ENCODE data around the gene LKAAEAR1. TPM values are rescaled to one million over a fixed set of nuclear protein-coding genes. Genes with fewer than 3 reads are reported as not detected.

The LKAAEAR1 gene
- total RNA-seq, 2 donors from 2014 or later: not detected

GRCh38 chr20:64080813-64081623 lies 3.2 kb downstream of the LKAAEAR1 start:
- Histone ChIP-seq H3K9me3 (ENCODE audit: control insufficient read depth, low read length) (no peaks in the 10 kb centered on the region), H3K27ac (ENCODE audit: low read depth, low read length) (no peak overlapping the region), H3K4me1 (ENCODE audit: control insufficient read depth, insufficient read depth, low read length) (no peaks in the 10 kb centered on the region), H3K9ac (ENCODE audit: extremely low read depth, low read length, poor library complexity, severe bottlenecking) (no peak overlapping the region), H3K36me3 (ENCODE audit: control insufficient read depth, insufficient read depth, low read length) (no peaks in the 10 kb centered on the region), H3K4me3 (ENCODE audit: low read length) (peak overlapping the region; percentile 79), H3K27me3 (ENCODE audit: control insufficient read depth, insufficient read depth, low read length, poor library complexity, severe bottlenecking) (peaks cover 33% of the 10 kb centered on the region)
- Mint-ChIP-seq H3K27ac (no peak overlapping the region), H3K9me3 (no peaks in the 10 kb centered on the region), H3K4me1 (peaks cover 19% of the 10 kb centered on the region), H3K27me3 (ENCODE audit: insufficient read depth) (peaks cover 41% of the 10 kb centered on the region), H3K4me3 (peak overlapping the region; percentile 75), H3K36me3 (ENCODE audit: low read depth) (no peaks in the 10 kb centered on the region)
- WGBS, 2 experiments (ENCODE audit: insufficient coverage in 1 of 2, insufficient read length in 1 of 2): 93 to 98% methylated on average over 7 to 17 of the region's 17 CpGs
- TF ChIP-seq CTCF (conservative IDR thresholded peaks at IDR 0.05): no peak
- DNase-seq: no peak

- Histone ChIP-seq H3K27me3 (ENCODE audit: control insufficient read depth, insufficient read depth, low read length, poor library complexity, severe bottlenecking) (peaks cover 25% of the 10 kb centered on the region), H3K36me3 (ENCODE audit: control insufficient read depth, insufficient read depth, low read length) (no peaks in the 10 kb centered on the region), H3K9me3 (ENCODE audit: control insufficient read depth, low read length) (no peaks in the 10 kb centered on the region), H3K27ac (ENCODE audit: low read depth, low read length) (no peak within 1 kb of the TSS), H3K4me1 (ENCODE audit: control insufficient read depth, insufficient read depth, low read length) (no peaks in the 10 kb centered on the region), H3K4me3 (ENCODE audit: low read length) (peak within 1 kb of the TSS; percentile 84), H3K9ac (ENCODE audit: extremely low read depth, low read length, poor library complexity, severe bottlenecking) (peak within 1 kb of the TSS; percentile 71)
- no peak for DNase-seq
- WGBS, 2 experiments (ENCODE audit: insufficient coverage in 1 of 2, insufficient read length in 1 of 2): 14 to 17% methylated on average over 30 to 62 of the region's 62 CpGs
- H3K4me3 Mint-ChIP-seq: peak within 1 kb of the TSS; percentile 75
- no peaks in the 10 kb centered on the region for H3K36me3 Mint-ChIP-seq (ENCODE audit: low read depth)
- peaks cover 33% of the 10 kb centered on the region for H3K27me3 Mint-ChIP-seq (ENCODE audit: insufficient read depth)
- no peaks in the 10 kb centered on the region for H3K9me3 Mint-ChIP-seq
- peaks cover 19% of the 10 kb centered on the region for H3K4me1 Mint-ChIP-seq
- no peak within 1 kb of the TSS for H3K27ac Mint-ChIP-seq
- TF ChIP-seq CTCF (conservative IDR thresholded peaks at IDR 0.05): no peak
These were observed 4.0 kb downstream of the LKAAEAR1 start, which contains the start of gene OPRL1 for GRCh38 chr20:64080013-64080812. OPRL1 (plus strand) TSS chr20:64080082; CDS start chr20:64092721, 12,639 bp downstream.

- no peaks in the 10 kb centered on the region for H3K9me3 Mint-ChIP-seq
- Histone ChIP-seq H3K4me1 (ENCODE audit: control insufficient read depth, insufficient read depth, low read length) (no peaks in the 10 kb centered on the region), H3K27ac (ENCODE audit: low read depth, low read length) (no peak within 1 kb of the TSS), H3K9ac (ENCODE audit: extremely low read depth, low read length, poor library complexity, severe bottlenecking) (peak within 1 kb of the TSS; percentile 71), H3K9me3 (ENCODE audit: control insufficient read depth, low read length) (no peaks in the 10 kb centered on the region), H3K27me3 (ENCODE audit: control insufficient read depth, insufficient read depth, low read length, poor library complexity, severe bottlenecking) (peaks cover 17% of the 10 kb centered on the region), H3K4me3 (ENCODE audit: low read length) (peak within 1 kb of the TSS; percentile 84), H3K36me3 (ENCODE audit: control insufficient read depth, insufficient read depth, low read length) (no peaks in the 10 kb centered on the region)
- peak within 1 kb of the TSS; percentile 75 for H3K4me3 Mint-ChIP-seq
- H3K36me3 Mint-ChIP-seq (ENCODE audit: low read depth): no peaks in the 10 kb centered on the region
- DNase-seq: peak; percentile 88
- WGBS, 2 experiments (ENCODE audit: insufficient coverage in 1 of 2, insufficient read length in 1 of 2): 0 to 1% methylated on average over 13 to 70 of the region's 73 CpGs
- no peak for TF ChIP-seq CTCF (conservative IDR thresholded peaks at IDR 0.05)
- H3K4me1 Mint-ChIP-seq: peaks cover 18% of the 10 kb centered on the region
- H3K27me3 Mint-ChIP-seq (ENCODE audit: insufficient read depth): peaks cover 25% of the 10 kb centered on the region
- H3K27ac Mint-ChIP-seq: no peak within 1 kb of the TSS
These were observed 4.8 kb downstream of the LKAAEAR1 start, which contains the start of gene RGS19 for GRCh38 chr20:64079273-64080012. RGS19 (minus strand) TSS chr20:64079518; CDS start chr20:64076886, 2,632 bp downstream.
